ENCODE data around the gene CAPN9.

Gene CAPN9

DNA sequence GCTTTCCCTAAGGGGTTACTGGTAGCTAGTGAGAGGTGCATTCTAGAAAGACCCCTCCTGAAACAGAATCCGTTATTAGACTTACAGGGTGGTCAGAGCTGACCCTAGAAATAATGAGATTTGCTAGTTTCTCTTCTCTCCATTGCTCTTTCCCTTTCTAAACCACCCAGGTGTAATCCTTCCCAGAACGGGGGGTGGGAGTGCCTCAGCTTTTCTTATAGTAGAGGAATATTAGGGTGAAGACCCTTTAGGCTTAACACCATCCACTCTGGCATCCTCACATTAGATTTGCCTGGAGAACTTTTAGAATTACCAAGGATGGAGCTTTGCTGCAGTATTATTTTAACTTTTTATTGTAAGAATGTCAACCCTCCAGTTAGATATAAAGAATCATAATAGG lies 49.4 kb downstream of the CAPN9 start:
- DNase-seq (ENCODE audit: low read depth in 2 of 2): no peak

GRCh38 chr1:230797376-230797920 lies 50.3 kb downstream of the CAPN9 start:
- DNase-seq (ENCODE audit: low read depth in 2 of 2): no peak

DNA sequence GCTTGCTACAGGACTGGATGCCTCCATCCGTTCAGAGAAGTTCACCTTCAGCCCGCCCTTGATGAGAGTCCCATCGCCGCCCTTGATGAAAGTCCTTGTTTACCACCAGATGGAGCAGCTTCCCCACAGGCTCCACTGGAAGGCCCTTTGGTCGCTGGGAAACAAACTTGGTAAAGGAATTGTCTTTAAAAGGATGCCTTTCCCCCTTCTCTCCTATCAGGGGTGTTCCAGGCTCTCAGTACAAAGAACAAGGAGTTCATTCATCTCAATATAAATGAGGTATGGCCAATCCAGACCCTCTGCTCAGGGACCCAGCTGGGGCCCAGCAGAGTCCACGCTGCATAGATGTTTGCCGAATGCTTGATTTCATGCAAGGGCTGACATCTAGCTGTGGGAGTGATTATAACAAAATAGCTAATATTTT lies 50.8 kb downstream of the CAPN9 start:
- DNase-seq (ENCODE audit: low read depth in 2 of 2): no peak

DNA sequence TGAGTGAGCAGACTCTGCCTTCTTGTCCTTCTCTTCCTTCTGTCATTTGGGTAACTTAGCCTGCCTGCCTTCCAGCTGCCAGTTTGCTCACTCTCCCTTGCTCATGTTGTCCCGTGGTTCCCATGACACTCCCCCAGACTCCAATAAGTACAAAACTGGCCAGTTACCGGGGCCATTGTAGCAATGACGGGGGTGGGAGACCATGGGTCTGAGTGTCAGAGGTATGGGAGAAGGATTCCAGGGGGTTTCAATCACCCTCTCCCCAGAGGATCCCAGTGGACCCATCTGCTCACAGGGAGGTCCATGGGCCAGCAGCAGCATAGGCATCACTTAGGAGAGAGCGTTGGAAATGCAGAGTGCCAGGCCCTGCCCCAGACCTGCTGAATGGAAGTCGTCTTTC lies 51.3 kb downstream of the CAPN9 start:
- no peak for DNase-seq (ENCODE audit: low read depth in 2 of 2)

DNA sequence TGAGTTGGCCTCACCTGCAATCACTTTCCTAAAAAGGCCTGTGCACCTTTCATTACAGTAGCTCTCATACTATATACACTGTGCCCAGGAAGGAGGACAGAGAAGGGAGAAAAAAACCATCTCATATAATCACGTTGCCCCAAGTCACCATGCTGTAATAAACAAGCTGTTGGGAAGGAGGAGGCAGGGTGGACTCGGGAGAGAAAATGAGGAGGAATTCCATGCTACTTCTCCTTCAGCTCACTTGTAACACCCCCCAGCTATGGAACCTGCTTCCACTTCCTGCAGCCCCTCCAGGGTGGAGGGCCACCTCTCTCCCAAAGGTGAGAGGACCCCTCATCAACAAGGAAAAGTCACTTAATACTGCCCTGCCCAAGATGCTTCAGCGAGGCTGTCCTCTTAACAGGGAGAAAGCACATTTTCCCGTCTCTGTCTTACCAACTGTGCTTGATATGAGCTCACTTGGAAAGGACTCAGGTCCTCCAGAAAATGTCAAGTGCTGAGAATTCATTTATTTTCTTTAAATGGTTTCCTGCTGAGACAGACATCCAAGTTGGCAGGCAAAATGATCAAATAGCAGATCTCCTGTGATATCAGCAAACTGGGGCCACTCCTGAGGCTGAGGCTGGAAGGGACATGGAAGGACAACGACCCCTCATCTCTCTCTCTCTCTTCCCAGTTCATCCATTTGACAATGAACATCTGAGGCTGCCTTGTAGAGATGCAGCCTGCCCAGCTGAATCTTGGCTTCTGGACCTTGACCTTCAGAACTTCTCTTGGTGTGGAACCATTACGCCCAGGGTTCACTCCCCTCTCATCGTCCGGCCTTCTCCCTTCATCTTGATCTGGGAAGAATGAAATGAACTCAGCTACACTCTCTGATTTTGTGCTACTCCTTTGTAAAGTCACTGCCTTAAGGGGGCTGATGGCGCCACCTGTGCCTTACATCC lies 54.0 kb downstream of the CAPN9 start:
- no peak for DNase-seq (ENCODE audit: low read depth in 2 of 2)

DNA sequence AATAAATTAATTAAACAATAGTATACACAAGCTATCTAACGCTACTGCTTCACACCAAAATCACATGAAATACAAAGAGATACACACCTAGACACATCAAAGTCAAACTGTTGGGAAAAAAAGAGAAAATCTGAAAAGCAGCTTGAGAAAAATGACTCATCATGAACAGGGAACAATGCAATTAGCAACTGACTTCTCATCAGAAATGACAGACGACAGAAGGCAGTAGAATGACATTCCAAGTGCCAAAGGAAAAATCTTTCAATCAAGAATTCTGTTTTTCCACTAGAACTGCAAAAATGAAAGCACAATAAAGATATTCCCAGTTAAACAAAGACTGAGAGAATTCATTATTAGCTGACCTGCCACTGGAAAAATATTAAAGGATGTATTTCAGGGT lies 57.2 kb downstream of the CAPN9 start:
- DNase-seq (ENCODE audit: low read depth in 2 of 2): no peak

DNA sequence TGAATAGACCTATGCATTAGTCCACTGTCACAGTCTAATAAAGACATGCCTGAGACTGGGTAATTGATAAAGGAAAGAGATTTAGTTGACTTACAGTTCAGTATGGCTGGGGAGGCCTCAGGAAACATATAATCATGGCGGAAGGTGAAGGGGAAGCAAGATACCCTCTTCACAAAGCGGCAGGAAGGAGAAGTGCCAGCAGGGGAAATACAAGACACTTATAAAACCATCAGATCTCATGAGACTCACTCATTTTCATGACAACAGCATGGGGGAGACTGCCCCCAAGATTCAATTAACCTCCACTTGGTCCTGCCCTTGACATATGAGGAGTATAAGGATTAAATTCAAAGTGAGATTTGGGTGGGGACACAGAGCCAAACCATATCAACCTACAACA lies 59.4 kb downstream of the CAPN9 start:
- no peak for DNase-seq (ENCODE audit: low read depth in 2 of 2)

- no peak for DNase-seq (ENCODE audit: low read depth in 2 of 2)
Observed at GRCh38 chr1:230807029-230807428, 59.8 kb downstream of the CAPN9 start.

DNA sequence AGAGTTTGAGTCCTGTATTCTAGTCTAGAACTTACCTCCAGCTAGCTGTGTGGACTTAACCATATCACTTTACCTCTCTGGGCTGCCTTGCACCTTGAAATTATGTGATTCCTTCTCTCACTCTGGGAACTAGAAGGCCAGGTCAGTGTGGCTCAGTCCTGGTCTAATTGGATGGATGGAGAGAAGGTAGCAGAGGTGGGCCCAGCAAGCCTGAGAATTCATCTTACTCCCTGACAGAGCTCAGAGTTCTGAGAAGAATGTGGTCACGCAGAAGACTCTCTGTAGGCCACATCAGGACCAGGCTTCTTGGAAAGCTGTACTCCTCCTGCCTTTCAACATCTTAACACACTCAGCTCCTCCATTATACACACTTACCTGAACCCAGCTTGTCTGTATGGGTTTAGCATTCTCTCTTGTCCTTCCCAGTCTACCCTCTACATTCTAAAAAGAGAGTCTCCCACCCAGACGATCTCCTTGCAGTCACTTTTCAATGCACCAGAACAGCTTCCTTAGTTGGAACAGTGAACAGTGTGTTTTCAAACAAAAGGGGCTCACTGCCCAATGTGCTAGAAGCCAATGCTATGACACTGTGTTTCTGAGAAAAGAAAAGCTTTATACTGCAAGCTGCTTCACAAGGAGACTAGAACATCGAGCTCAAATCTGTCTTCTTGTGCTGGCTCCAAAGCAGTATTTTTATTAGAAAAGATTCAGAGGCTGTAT lies 60.5 kb downstream of the CAPN9 start:
- no peak for DNase-seq (ENCODE audit: low read depth in 2 of 2)

DNA sequence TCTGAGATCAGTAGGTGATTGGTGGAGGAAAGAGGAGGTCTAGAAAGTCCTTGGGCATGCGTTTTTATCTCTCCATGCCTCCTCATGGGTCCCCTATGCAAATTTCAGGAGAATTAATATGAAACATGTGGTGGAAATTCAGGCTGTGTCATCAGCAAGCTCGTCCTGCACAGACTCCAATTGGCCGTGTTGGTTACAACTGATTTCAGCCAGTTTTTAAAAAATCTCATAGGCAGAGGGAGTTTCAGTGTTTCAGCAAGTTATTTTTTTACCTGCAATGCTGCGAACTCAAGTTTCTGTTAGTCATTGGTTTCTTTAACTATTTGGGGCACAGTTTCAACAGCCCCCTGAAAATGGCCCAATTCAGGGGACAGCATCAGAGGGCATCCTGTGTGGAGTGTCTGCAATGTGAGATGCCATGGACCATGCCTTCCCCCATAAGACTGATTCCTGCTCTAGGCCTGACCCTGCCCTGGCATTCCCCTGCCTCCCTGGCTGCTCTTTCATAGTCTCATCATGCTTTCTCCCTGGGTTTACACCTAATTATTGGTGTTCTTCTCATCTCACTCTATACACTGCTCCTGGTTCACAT lies 61.2 kb downstream of the CAPN9 start:
- no peak for DNase-seq (ENCODE audit: low read depth in 2 of 2)

GRCh38 chr1:230809256-230809990 lies 62.2 kb downstream of the CAPN9 start:
- no peak for DNase-seq (ENCODE audit: low read depth in 2 of 2)

GRCh38 chr1:230812568-230812967 lies 65.4 kb downstream of the CAPN9 start:
- no peak for DNase-seq (ENCODE audit: low read depth in 2 of 2)

GRCh38 chr1:230814949-230815692 lies 67.9 kb downstream of the CAPN9 start:
- DNase-seq (ENCODE audit: low read depth in 2 of 2): no peak

- DNase-seq (ENCODE audit: low read depth in 2 of 2): no peak
Observed at GRCh38 chr1:230816018-230816417, 68.8 kb downstream of the CAPN9 start.

GRCh38 chr1:230818367-230818766 lies 71.2 kb downstream of the CAPN9 start:
- DNase-seq (ENCODE audit: low read depth in 2 of 2): no peak

DNA sequence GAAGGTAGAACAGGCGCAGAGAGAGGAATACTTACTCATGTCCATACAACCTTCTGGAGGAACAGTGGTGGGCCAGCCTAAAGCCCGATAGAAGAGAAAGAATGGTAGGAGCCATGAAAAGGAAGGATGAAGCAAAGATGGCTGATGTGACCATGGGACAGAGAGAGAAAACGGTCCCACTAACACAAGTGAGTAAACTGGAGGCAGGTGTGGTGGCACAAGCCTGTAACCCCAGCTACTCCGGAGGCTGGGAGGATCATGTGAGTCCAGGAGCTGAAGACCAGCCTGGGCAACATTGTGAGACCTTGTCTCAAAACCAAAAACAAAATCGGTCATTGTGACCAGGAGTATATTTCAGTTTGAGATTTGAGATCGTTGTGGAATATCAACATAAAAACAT lies 71.7 kb downstream of the CAPN9 start:
- no peak for DNase-seq (ENCODE audit: low read depth in 2 of 2)

- DNase-seq (ENCODE audit: low read depth in 2 of 2): no peak
Observed at GRCh38 chr1:230819976-230820375, 72.8 kb downstream of the CAPN9 start.

DNA sequence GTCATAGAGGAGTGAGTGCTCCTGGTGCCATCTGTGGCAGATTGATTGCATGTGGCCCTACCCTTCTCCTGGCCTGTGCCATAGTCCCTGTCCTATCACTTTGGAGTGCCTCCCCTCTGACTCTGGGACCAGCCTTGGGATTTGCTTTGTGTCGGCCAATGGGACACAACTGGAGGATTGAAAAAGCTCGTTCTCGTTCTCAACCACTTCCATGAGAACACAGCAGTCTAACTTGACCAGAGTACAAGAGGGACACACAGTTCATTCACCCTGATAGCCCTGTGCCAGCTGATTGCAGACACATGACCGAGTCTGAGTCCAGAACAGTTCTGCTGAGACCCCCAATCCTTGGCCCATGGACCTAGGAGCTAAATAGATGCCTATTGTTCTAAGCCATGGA lies 73.4 kb downstream of the CAPN9 start:
- no peak for DNase-seq (ENCODE audit: low read depth in 2 of 2)

GRCh38 chr1:230821346-230821745 lies 74.2 kb downstream of the CAPN9 start:
- no peak for DNase-seq (ENCODE audit: low read depth in 2 of 2)

- DNase-seq (ENCODE audit: low read depth in 2 of 2): no peak
Observed at GRCh38 chr1:230822092-230822581, 74.9 kb downstream of the CAPN9 start.

DNA sequence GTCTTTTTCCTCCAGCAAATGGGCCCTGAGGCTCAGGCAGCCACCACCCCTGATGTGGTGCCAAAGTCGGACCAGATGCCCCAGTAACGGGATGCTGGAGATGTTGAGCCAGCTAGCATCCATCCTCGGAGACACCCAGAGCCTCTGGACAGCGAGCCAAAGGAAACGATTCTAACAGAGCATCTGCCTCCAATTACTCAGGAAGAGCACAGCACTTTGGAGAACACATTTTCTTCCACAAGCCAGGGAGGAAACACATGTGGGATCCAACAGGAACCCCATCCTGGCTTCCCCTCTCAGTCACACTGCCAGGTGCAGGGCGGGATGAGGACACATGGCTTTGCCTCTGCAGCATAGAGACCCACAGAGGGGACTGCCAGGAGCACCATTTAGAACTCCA lies 76.2 kb downstream of the CAPN9 start:
- no peak for DNase-seq (ENCODE audit: low read depth in 2 of 2)
